HFF-Myc (cell line): ENCODE measurements around the gene MYORG.
"Not testable (repeated sequence)": the region's sequence is repeated elsewhere in the genome, so short reads cannot be mapped to it uniquely, and the experiment has no call there.

ENCODE experiments used
- DNase-seq: peaks from one replicate; pipeline ENCODE4 v3.0.0-alpha.2; 2011; ENCODE audit warnings: low read depth; ENCODE audit errors: extremely low read depth
- H3K4me3 ChIP-seq: replicated peaks from 2 replicates; pipeline ENCODE4 v1.5.1; 2011; ENCODE audit warnings: low read depth, mild to moderate bottlenecking, control low read depth, low read length
- TF ChIP-seq, protein P1 (sequence below): IDR thresholded peaks from 2 replicates; pipeline ENCODE4 v1.5.1; 2012; ENCODE audit warnings: mild to moderate bottlenecking, low read depth, low read length, control low read depth; ENCODE audit errors: missing control alignments

The MYORG gene

DNA sequence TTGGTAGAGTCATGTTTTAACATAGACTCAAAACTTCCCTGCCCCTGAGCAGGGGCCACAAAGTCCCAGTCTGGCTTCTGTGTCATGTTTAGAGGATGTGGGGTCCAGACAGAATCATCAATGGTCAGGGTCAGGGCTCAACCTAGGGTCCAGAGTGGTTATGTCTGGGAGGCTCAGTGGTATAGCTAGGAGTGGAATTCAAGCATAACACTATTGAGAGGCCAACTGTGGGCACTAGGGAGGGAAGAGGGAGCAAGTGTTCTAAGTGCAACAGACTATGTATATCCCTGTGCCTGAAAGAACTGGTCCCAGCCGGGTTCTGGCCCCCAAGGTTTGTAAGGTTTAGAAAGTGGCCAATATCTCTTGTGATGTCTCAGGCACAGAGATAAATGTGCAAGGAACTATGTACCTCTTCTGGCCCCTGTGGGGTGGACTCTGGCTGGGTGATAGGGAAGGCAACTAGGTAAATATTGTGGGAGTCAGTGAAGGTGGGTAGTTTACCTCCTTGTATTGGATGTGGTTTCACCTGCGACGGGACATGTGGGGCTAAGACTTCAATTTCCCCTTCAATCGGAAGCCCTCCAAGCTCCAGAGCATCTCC lies 14.0 kb downstream of the MYORG start:
- no peak overlapping the region for H3K4me3 ChIP-seq
- no peak for DNase-seq
- TF ChIP-seq, protein P1, sequence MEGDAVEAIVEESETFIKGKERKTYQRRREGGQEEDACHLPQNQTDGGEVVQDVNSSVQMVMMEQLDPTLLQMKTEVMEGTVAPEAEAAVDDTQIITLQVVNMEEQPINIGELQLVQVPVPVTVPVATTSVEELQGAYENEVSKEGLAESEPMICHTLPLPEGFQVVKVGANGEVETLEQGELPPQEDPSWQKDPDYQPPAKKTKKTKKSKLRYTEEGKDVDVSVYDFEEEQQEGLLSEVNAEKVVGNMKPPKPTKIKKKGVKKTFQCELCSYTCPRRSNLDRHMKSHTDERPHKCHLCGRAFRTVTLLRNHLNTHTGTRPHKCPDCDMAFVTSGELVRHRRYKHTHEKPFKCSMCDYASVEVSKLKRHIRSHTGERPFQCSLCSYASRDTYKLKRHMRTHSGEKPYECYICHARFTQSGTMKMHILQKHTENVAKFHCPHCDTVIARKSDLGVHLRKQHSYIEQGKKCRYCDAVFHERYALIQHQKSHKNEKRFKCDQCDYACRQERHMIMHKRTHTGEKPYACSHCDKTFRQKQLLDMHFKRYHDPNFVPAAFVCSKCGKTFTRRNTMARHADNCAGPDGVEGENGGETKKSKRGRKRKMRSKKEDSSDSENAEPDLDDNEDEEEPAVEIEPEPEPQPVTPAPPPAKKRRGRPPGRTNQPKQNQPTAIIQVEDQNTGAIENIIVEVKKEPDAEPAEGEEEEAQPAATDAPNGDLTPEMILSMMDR: no peak

DNA sequence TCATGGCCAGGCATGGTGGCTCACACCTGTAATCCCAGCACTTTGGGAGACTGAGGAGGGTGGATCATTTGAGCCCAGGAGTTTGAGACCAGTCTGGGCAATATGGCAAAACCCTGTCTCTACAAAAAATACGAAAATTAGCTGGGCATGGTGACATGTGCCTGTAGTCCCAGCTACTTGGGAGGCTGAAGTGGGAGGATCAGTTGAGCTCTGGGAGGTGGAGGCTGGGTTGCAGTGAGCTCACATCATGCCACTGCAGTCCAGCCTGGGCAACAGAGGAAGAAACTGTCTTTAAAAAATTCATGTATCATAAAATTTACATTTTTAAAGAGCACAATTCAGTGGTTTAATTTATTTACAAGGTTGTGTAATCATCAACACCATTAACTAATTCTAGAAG lies 23.7 kb downstream of the MYORG start:
- not testable (repeated sequence) for DNase-seq, H3K4me3 ChIP-seq

DNA sequence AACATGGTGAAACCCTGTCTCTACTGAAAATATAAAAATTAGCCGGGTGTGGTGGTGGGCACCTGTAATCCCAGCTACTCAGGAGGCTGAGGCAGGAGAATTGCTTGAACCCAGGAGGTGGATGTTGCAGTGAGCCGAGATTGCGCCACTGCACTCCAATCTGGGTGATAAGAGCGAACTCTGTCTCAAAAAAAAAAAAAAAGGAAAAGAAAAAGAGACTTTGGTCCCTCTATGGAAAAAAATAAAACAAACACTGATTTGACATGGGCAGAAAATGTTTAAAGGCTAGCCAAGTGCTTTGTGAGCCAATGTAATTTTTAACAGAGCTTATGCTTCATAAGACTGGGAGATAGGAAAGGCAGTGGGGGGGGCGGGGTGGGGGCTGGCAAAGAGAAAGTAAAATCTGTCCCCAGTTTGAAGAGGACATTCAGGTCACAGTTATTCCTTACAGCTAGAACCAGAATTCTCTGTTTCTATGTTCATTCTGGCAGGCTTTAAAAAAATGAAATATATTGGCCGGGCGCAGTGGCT lies 24.5 kb downstream of the MYORG start:
- not testable (repeated sequence) for H3K4me3 ChIP-seq, DNase-seq

DNA sequence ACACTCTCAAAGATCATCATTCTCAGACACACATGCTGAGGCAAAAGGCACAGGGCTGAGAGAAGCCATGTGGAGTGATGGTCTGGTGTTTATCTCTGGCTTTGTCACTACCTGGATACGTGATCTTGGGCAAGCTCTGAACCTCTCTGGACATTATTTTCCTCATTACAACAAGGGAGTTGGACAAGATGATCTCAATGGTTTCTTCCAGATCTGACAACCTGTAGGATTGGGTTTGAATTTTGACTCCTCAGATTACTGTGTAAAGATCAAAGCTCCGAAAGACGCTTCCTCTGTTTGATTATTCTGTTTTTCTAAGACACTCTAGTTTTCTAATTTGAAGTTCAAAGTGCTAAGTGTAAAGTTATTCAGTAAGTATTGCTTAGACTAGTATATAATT lies 27.4 kb downstream of the MYORG start:
- TF ChIP-seq, protein P1: no peak
- DNase-seq: no peak
- no peak overlapping the region for H3K4me3 ChIP-seq

DNA sequence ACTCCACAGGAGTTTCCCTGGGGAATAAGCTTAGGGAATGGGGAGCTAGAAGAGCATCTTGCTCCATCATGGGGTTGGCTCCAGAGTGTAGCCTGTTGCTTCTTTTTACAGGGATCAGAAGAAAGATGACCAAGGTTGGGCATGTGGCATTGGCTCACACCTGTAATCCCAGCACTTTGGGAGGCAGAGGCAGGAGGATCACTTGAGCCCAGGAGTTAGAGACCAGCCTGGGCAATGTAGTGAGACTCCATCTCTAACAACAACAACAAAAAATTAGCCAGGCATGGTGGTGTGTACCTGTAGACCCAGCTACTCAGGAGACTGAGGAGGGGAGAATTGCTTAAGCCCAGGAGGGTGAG lies 28.9 kb downstream of the MYORG start:
- DNase-seq: no peak
- TF ChIP-seq, protein P1: no peak
- no peak overlapping the region for H3K4me3 ChIP-seq

DNA sequence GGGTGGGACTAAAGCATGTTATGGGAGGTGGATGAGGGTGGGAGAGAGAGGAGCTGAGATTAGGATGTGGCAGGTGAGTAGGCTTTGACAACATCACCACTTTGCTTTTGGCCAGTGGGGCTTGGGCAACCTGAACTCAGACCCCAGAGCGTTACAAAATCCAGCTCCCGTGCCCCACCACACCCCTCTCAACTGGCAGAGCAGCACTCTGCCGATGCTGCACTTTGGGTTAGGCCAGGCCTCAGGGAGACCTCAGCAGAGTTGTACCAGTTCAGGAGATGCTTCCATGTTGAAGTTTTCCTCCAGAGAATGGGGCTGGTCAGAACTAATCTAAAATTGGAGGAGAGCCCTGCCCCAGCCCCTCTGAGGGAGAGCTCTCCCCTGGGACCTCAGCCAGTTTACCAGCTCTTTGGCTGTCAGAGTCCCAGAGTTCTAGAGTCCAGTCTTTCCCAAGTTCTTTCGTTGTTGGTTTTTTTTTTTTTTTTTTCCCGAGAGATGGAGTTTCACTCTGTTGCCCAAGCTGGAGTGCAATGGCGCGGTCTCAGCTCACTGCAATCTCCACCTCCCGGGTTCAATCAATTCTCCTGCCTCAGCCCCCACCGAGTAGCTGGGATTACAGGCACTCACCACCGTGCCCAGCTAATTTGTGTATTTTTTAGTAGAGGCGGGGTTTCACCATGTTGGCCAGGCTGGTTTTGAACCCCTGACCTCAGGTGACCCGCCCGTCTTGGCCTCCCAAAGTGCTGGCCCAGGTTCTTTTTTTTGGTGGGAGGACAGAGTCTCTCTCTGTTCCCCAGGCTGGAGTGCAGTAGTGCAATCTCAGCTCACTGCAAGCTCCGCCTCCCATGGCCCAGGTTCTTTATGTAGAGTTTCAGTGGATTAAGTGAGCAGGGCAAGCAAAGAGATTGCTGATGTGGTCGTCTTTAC lies 29.6 kb downstream of the MYORG start:
- TF ChIP-seq, protein P1: no peak
- H3K4me3 ChIP-seq: no peak overlapping the region
- DNase-seq: no peak

DNA sequence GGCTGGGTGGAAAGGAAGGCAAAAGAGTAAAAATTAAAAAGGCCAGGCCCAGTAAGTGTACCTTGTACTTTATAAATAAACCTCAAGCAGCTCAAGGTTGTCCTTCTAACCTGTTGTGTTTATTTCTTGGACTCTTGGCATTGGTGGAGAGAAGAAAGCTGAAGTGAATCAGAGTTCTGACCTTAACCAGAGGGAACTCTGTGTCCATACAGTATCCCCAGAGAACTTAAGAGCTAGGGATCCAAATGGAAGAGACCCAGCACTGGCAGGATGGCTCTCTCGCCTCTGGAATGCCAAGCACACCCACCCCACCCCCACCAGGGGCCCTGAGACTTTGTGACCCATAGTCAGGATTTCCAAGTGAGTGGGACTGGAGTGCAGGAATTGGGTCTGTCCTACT lies 33.1 kb downstream of the MYORG start:
- H3K4me3 ChIP-seq: no peak overlapping the region
- DNase-seq: no peak
- TF ChIP-seq, protein P1: no peak
